HepG2 (cell line): ENCODE data around the gene MGAT5. TPM values are rescaled to one million over a fixed set of nuclear protein-coding genes. Genes with fewer than 3 reads are reported as not detected.

Experiments
- ATAC-seq: fragments of 200-7000 bp; cut with Tn5 transposase; 3 replicates; pipeline ENCODE4 v1.9.1; 2020; ENCODE audit warnings: mild to moderate bottlenecking, moderate library complexity
- BruUV-seq: library from RNA; stranded (reverse); fragments of 400-500 nt; replicated peaks from 2 replicates; lab custom pipeline; 2021; lab: Mats Ljungman, UMichigan
- CTCF ChIA-PET: fragments of 300-600 bp; formaldehyde crosslinking; extraction: SDS; loops from one replicate; lab custom pipeline; 2021; ENCODE audit warnings: low total read pairs, inconsistent platforms, low intra/inter-chr PET ratio; lab: Yijun Ruan, JAX
- POLR2A ChIA-PET: fragments of 350-600 bp; sonication (Branson Sonifier 250); formaldehyde crosslinking; loops from one replicate; lab custom pipeline; 2020; ENCODE audit warnings: antibody characterized with exemption, inconsistent platforms; lab: Yijun Ruan, JAX
- DNase-seq: peaks from one replicate; pipeline ENCODE4 v3.0.0-alpha.2; 2015; ENCODE audit warnings: low spot score
- FAIRE-seq: peaks from 3 replicates; lab custom pipeline; 2011; peaks lifted over from hg19 to GRCh38; lab: Jason Lieb, UNC
- H2AFZ ChIP-seq: one replicate; pipeline ENCODE4 v1.6.1; 2011; ENCODE audit warnings: low read length, inconsistent platforms
- H3K27ac ChIP-seq: fragments of 300-600 bp; 3 replicates; pipeline ENCODE4 v1.8.0; 2011; ENCODE audit warnings: mixed run types, mild to moderate bottlenecking, mixed read lengths, low read length, inconsistent platforms; ENCODE audit not compliant: insufficient read depth; ENCODE audit errors: extremely low read length
- H3K27me3 ChIP-seq, 2 experiments: fragments of 200-600 bp in 1 of 2; 2 replicates in 1 of 2; 3 replicates in 1 of 2; pipeline versions ENCODE4 v1.6.0 to v1.8.0; 2011; ENCODE audit warnings: low read length in 2 of 2, mild to moderate bottlenecking in 2 of 2, moderate library complexity in 2 of 2, inconsistent platforms in 1 of 2; ENCODE audit not compliant: insufficient read depth in 2 of 2, control insufficient read depth in 1 of 2
- H3K36me3 ChIP-seq, 2 experiments: fragments of 200-600 bp in 1 of 2; replicated peaks in 1 of 2; 2 replicates in 1 of 2; 3 replicates in 1 of 2; pipeline versions ENCODE4 v1.5.1 to v1.8.0; 2011; ENCODE audit warnings: low read length in 2 of 2, inconsistent platforms in 1 of 2; ENCODE audit not compliant: insufficient read depth in 2 of 2, control insufficient read depth in 1 of 2
- H3K4me1 ChIP-seq: 2 replicates; pipeline ENCODE4 v1.5.1; 2012; ENCODE audit warnings: low read length, inconsistent platforms; ENCODE audit not compliant: insufficient read depth
- H3K4me2 ChIP-seq: 2 replicates; pipeline ENCODE4 v1.6.0; 2011; ENCODE audit warnings: low read depth, low read length, inconsistent platforms
- H3K4me3 ChIP-seq, 3 experiments: fragments of 200-600 bp in 1 of 3; sonication (generic), shearing (Covaris generic) in 1 of 3; replicated peaks in 1 of 3; 2 replicates each; pipeline ENCODE4 v1.5.1; 2011 to 2016; ENCODE audit warnings: low read length in 3 of 3, inconsistent platforms in 2 of 3, low read depth in 2 of 3, mild to moderate bottlenecking in 2 of 3, control low read depth in 1 of 3, mixed read lengths in 1 of 3; ENCODE audit not compliant: insufficient read depth in 1 of 3
- H3K79me2 ChIP-seq: one replicate; pipeline ENCODE4 v1.6.1; 2011; ENCODE audit warnings: low read length, inconsistent platforms; ENCODE audit not compliant: insufficient read depth
- H3K9ac ChIP-seq: 2 replicates; pipeline ENCODE4 v1.6.0; 2011; ENCODE audit warnings: mild to moderate bottlenecking, low read depth, low read length, inconsistent platforms; ENCODE audit not compliant: insufficient read depth
- H3K9me3 ChIP-seq: 2 replicates; pipeline ENCODE4 v1.5.1; 2012; ENCODE audit warnings: mild to moderate bottlenecking, low read length
- H4K20me1 ChIP-seq: 2 replicates; pipeline ENCODE4 v1.6.0; 2011; ENCODE audit warnings: inconsistent platforms, mild to moderate bottlenecking, low read length, moderate library complexity; ENCODE audit not compliant: insufficient read depth
- ARNT ChIP-seq: fragments of 450-650 bp; IDR thresholded peaks from 2 replicates; pipeline ENCODE4 v1.6.1; 2017
- ATF1 ChIP-seq: IDR thresholded peaks from 2 replicates; pipeline ENCODE4 v1.6.1; 2016; ENCODE audit warnings: mild to moderate bottlenecking, control low read depth
- CEBPB ChIP-seq: IDR thresholded peaks from 2 replicates; pipeline ENCODE4 v1.6.1; 2011; ENCODE audit warnings: low read depth, low read length, improper control_type of control experiment, borderline replicate concordance
- CTCF ChIP-seq: sonication (generic); formaldehyde crosslinking; IDR thresholded peaks from 2 replicates; pipeline ENCODE4 v1.5.0; 2020; ENCODE audit warnings: mild to moderate bottlenecking, missing genetic modification reagents, moderate library complexity
- E2F1 ChIP-seq: sonication (generic); formaldehyde crosslinking; IDR thresholded peaks from 2 replicates; pipeline ENCODE4 v1.5.0; 2020; ENCODE audit warnings: missing genetic modification reagents
- FOXC1 ChIP-seq: sonication (generic); formaldehyde crosslinking; IDR thresholded peaks from 2 replicates; pipeline ENCODE4 v1.8.0; 2022; ENCODE audit warnings: mild to moderate bottlenecking, missing genetic modification reagents, borderline replicate concordance
- KLF12 ChIP-seq: sonication (generic); formaldehyde crosslinking; IDR thresholded peaks from 2 replicates; pipeline ENCODE4 v1.4.0; 2020; ENCODE audit warnings: missing genetic modification reagents, borderline replicate concordance
- MTERF4 ChIP-seq: sonication (generic); formaldehyde crosslinking; IDR thresholded peaks from 2 replicates; pipeline ENCODE4 v1.8.0; 2023; ENCODE audit warnings: mild to moderate bottlenecking, missing genetic modification reagents
- NCOA1 ChIP-seq: sonication (generic); formaldehyde crosslinking; IDR thresholded peaks from 2 replicates; pipeline ENCODE4 v1.9.0; 2021; ENCODE audit warnings: missing genetic modification reagents
- NCOA5 ChIP-seq: sonication (generic); formaldehyde crosslinking; IDR thresholded peaks from 2 replicates; pipeline ENCODE4 v1.4.0; 2020; ENCODE audit warnings: missing genetic modification reagents
- SAP130 ChIP-seq: IDR thresholded peaks from 2 replicates; pipeline ENCODE4 v1.6.1; 2016; ENCODE audit warnings: low read depth
- THAP9 ChIP-seq: sonication (generic); formaldehyde crosslinking; IDR thresholded peaks from 2 replicates; pipeline ENCODE4; 2020; ENCODE audit warnings: missing genetic modification reagents, mild to moderate bottlenecking, borderline replicate concordance
- ZFP37 ChIP-seq: sonication (generic); formaldehyde crosslinking; IDR thresholded peaks from 2 replicates; pipeline ENCODE4 v1.4.0; 2020; ENCODE audit warnings: missing genetic modification reagents, borderline replicate concordance
- ZFP82 ChIP-seq: sonication (generic); formaldehyde crosslinking; IDR thresholded peaks from 2 replicates; pipeline ENCODE4 v1.5.1; 2020; ENCODE audit warnings: mild to moderate bottlenecking, missing genetic modification reagents, borderline replicate concordance
- ZNF3 ChIP-seq: IDR thresholded peaks from 2 replicates; pipeline ENCODE4 v1.7.0; 2017; ENCODE audit warnings: inconsistent platforms
- ZNF577 ChIP-seq: sonication (generic); formaldehyde crosslinking; IDR thresholded peaks from 2 replicates; pipeline ENCODE4 v1.4.0; 2020; ENCODE audit warnings: mild to moderate bottlenecking, low read depth, missing genetic modification reagents, borderline replicate concordance
- ZNF775 ChIP-seq: sonication (generic); formaldehyde crosslinking; IDR thresholded peaks from 2 replicates; pipeline ENCODE4 v1.4.0; 2020; ENCODE audit warnings: missing genetic modification reagents, mild to moderate bottlenecking, moderate library complexity, borderline replicate concordance
- WGBS: methylation state at CpG from one replicate; pipeline ENCODE4 v1.1.6; 2017; ENCODE audit warnings: low lambda C conversion rate; 5-methylcytosine and 5-hydroxymethylcytosine counted together
- in situ Hi-C: cut with HindIII; loops from 2 replicates; pipeline ENCODE4 v1.10.0; 2017; ENCODE audit warnings: low pct_unique_long_range_greater_than_20kb; ENCODE audit not compliant: extremely low pct_ligation_motif_present
- intact Hi-C: fragments of 100-400 bp; cut with micrococcal nuclease; formaldehyde crosslinking; loops from one replicate; pipeline ENCODE4 v1.10.0; 2022; ENCODE audit not compliant: unreplicated experiment
- polyA plus RNA-seq, 8 experiments: library from polyadenylated mRNA; depleted of rRNA in 3 of 8; stranded (reverse) in 7 of 8; unstranded in 1 of 8; fragments of >200 nt; fragmentation: Illumina TruSeq in 4 of 8; extraction: Trizol in 4 of 8; gene quantifications; 2 replicates each; pipeline versions ENCODE4 v1.2.1 to v1.2.3, GENCODE V29; 2011 to 2016; ENCODE audit warnings: low read depth in 4 of 8, missing spikeins in 1 of 8, mixed read lengths in 1 of 8; ENCODE audit not compliant: insufficient read depth in 1 of 8
- total RNA-seq, 5 experiments: library from RNA; depleted of rRNA; stranded (reverse); fragments of >200 nt; fragmentation: Illumina TruSeq; extraction: Trizol; gene quantifications; 2 replicates each; pipeline ENCODE4 v1.2.3, GENCODE V29; 2016; ENCODE audit warnings: low read depth in 1 of 5

The MGAT5 gene
- total and polyA plus RNA-seq, 2 of the 13 experiments (the other 11 are each of a cell fraction or from before 2014, with no cell fraction given): 33.1 to 60.2 TPM

GRCh38 chr2:134224005-134224404 lies 29.9 kb upstream of the MGAT5 start:
- no peak overlapping the region for H3K4me2 ChIP-seq
- in situ Hi-C loops (loop anchor here (25.0 kb wide), 1 partner anchor 337 kb away; no protein-coding TSS in a partner anchor), intact Hi-C loops (no loop called here)
- no TSS peak for BruUV-seq
- ATAC-seq (no peak), DNase-seq (no peak), FAIRE-seq (no peak)
- H3K9ac ChIP-seq: no peak overlapping the region
- no peak overlapping the region for H3K27ac ChIP-seq
- no peaks in the 10 kb centered on the region for H3K27me3 ChIP-seq
- POLR2A ChIA-PET: no interaction called here
- CTCF ChIA-PET: no interaction called here
- TF ChIP-seq E2F1 (CRISPR knock-in tag) (no peak), ZNF775 (CRISPR knock-in tag) (no peak), MTERF4 (CRISPR knock-in tag) (no peak), ZNF3 (no peak), NCOA5 (CRISPR knock-in tag) (no peak), ZNF577 (CRISPR knock-in tag) (no peak), NCOA1 (CRISPR knock-in tag) (no peak), ZFP82 (no peak), ZFP37 (no peak), CEBPB (no peak), ARNT (no peak), SAP130 (CRISPR knock-in tag) (no peak), THAP9 (CRISPR knock-in tag) (no peak), FOXC1 (CRISPR knock-in tag) (no peak), CTCF (CRISPR knock-in tag) (no peak), ATF1 (no peak), KLF12 (no peak)
- 99% methylated on average over 3 of the region's 3 CpGs for WGBS
- H3K36me3 ChIP-seq: no peaks in the 10 kb centered on the region
- H3K79me2 ChIP-seq: peaks cover 14% of the 10 kb centered on the region
- no peak overlapping the region for H3K4me3 ChIP-seq
- H3K4me1 ChIP-seq: no peaks in the 10 kb centered on the region
- H2AFZ ChIP-seq: no peak overlapping the region
- no peaks in the 10 kb centered on the region for H4K20me1 ChIP-seq
- H3K9me3 ChIP-seq: peaks cover 15% of the 10 kb centered on the region; the same call in 1 of the 2 replicates
